ENCODE measurements around the gene GABRB2. TPM values are rescaled to one million over a fixed set of nuclear protein-coding genes. Genes with fewer than 3 reads are reported as not detected.

Gene GABRB2
- total and polyA plus RNA-seq, 2 experiments from 2014 or later: 0.11 to 0.94 TPM

DNA sequence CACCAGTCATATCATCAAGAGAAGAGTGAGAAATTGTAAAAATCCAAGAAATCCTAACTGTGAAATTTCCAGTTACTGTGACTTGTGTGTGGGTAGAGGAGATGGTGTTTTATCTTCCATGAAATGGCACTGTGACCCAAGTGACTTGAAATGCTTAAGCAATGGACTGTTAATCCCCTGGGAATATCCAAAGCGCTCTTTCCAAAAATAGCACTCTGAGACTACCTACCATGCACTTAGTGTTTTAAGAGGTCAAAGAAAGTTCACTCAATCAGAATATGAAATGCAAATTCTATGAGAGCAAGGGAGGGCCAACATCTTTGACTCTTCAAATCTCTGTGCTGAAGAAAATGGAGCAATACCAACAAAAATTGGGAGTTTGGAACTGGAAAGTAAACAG is 244.0 kb downstream of the GABRB2 start (continued):
- TF ChIP-seq, protein P1, sequence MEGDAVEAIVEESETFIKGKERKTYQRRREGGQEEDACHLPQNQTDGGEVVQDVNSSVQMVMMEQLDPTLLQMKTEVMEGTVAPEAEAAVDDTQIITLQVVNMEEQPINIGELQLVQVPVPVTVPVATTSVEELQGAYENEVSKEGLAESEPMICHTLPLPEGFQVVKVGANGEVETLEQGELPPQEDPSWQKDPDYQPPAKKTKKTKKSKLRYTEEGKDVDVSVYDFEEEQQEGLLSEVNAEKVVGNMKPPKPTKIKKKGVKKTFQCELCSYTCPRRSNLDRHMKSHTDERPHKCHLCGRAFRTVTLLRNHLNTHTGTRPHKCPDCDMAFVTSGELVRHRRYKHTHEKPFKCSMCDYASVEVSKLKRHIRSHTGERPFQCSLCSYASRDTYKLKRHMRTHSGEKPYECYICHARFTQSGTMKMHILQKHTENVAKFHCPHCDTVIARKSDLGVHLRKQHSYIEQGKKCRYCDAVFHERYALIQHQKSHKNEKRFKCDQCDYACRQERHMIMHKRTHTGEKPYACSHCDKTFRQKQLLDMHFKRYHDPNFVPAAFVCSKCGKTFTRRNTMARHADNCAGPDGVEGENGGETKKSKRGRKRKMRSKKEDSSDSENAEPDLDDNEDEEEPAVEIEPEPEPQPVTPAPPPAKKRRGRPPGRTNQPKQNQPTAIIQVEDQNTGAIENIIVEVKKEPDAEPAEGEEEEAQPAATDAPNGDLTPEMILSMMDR (conservative IDR thresholded peaks at IDR 0.05; ENCODE audit: low read depth in 2 of 2): no peak
- TF ChIP-seq EZH2 (IDR thresholded peaks at IDR 0.05; ENCODE audit: low read depth, unreplicated experiment) (no peak), ZNF331 (CRISPR knock-in tag; IDR thresholded peaks at IDR 0.05; ENCODE audit: low read depth) (no peak), JUNB (IDR thresholded peaks at IDR 0.05; ENCODE audit: unreplicated experiment) (no peak)

DNA sequence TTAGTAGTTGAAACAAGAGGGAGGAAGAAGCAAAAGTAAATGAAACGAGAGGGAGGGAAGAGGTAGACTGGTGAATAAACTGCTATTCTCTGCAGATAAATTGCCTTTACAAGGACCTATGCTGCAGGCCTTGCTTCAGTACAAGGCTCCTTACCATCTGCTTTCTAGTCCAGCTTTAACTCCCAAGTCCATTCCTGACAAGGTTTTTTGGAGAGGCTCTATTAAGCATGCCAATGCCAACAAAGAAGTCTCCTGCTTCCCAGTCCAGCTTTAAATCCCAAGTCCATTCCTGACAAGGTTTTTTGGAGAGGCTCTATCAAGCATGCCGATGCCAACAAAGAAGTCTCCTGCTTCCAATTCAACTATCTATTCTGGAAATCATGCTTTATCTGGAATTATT is 244.9 kb downstream of the GABRB2 start:
- no peaks in the 10 kb centered on the region for H3K27me3 Mint-ChIP-seq (ENCODE audit: insufficient read depth, low read depth, poor library complexity)
- Histone ChIP-seq H2AFZ (no peak overlapping the region), H3K27ac (ENCODE audit: low read depth) (no peak overlapping the region), H3K36me3 (ENCODE audit: insufficient read depth) (no peaks in the 10 kb centered on the region), H3K79me2 (replicated peaks; ENCODE audit: insufficient read depth) (no peaks in the 10 kb centered on the region), H3F3A (replicated peaks; ENCODE audit: low read depth) (no peaks in the 10 kb centered on the region), H4K20me1 (replicated peaks; ENCODE audit: insufficient read depth) (no peaks in the 10 kb centered on the region), H3K4me3 (no peak overlapping the region), H3K9me2 (ENCODE audit: insufficient read depth) (no peaks in the 10 kb centered on the region), H3K27me3 (ENCODE audit: insufficient read depth) (no peaks in the 10 kb centered on the region), H3K4me2 (no peak overlapping the region), H3K4me1 (ENCODE audit: insufficient read depth) (no peaks in the 10 kb centered on the region)
- no peak for ATAC-seq
- H3K27ac Mint-ChIP-seq: no peak overlapping the region
- H3K4me3 Mint-ChIP-seq: no peak overlapping the region
- H3K4me1 Mint-ChIP-seq: no peaks in the 10 kb centered on the region
- peaks cover 5% of the 10 kb centered on the region; the same call in 2 of the 3 replicates for H3K9me3 Mint-ChIP-seq
- no peaks in the 10 kb centered on the region; the same call in 2 of the 3 replicates for H3K36me3 Mint-ChIP-seq (ENCODE audit: low read depth)
- no peak for DNase-seq (ENCODE audit: low spot score)
- TF ChIP-seq ZNF114 (CRISPR knock-in tag; IDR thresholded peaks at IDR 0.05): no peak
- no peak for TF ChIP-seq ZNF331 (CRISPR knock-in tag; IDR thresholded peaks at IDR 0.05; ENCODE audit: low read depth)
- no peak for TF ChIP-seq NANOG (IDR thresholded peaks at IDR 0.05; ENCODE audit: borderline replicate concordance)
- TF ChIP-seq, protein P1 (conservative IDR thresholded peaks at IDR 0.05; ENCODE audit: low read depth in 2 of 2): no peak
- no peak for TF ChIP-seq EZH2phosphoT487 (IDR thresholded peaks at IDR 0.05; ENCODE audit: unreplicated experiment)

DNA sequence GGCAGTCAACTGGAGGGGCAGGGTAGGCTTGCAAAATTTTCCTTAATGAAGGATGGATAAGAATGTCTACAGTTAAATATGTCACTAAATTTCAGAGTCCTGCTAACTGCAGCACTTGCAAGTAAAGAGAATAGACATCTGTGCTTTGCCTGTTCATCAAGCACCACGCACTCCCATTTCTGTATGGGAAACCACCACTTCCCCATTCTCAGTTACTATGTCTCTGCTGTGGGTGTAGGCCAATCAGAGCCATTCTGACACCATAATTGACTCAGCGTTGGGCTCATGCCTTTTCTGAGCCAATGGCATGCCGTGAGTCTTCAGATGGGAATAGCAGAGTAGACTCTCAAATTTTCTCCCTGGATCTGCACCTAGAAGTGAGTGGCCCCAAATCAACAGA is 247.5 kb downstream of the GABRB2 start:
- H3K4me3 Mint-ChIP-seq: no peak overlapping the region
- H3K27ac Mint-ChIP-seq: no peak overlapping the region
- Histone ChIP-seq H3K4me1 (ENCODE audit: insufficient read depth) (no peaks in the 10 kb centered on the region), H3F3A (replicated peaks; ENCODE audit: low read depth) (no peaks in the 10 kb centered on the region), H3K27ac (ENCODE audit: low read depth) (no peak overlapping the region), H3K79me2 (replicated peaks; ENCODE audit: insufficient read depth) (no peaks in the 10 kb centered on the region), H4K20me1 (replicated peaks; ENCODE audit: insufficient read depth) (no peaks in the 10 kb centered on the region), H3K9me2 (ENCODE audit: insufficient read depth) (no peaks in the 10 kb centered on the region), H3K36me3 (ENCODE audit: insufficient read depth) (no peaks in the 10 kb centered on the region), H3K4me2 (no peak overlapping the region), H2AFZ (no peak overlapping the region), H3K4me3 (no peak overlapping the region), H3K27me3 (ENCODE audit: insufficient read depth) (no peaks in the 10 kb centered on the region)
- peaks cover 5% of the 10 kb centered on the region; the same call in 2 of the 3 replicates for H3K9me3 Mint-ChIP-seq
- H3K36me3 Mint-ChIP-seq (ENCODE audit: low read depth): no peaks in the 10 kb centered on the region; the same call in 2 of the 3 replicates
- ATAC-seq (no peak), DNase-seq (ENCODE audit: low spot score) (no peak)
- no peaks in the 10 kb centered on the region for H3K4me1 Mint-ChIP-seq
- H3K27me3 Mint-ChIP-seq (ENCODE audit: insufficient read depth, low read depth, poor library complexity): no peaks in the 10 kb centered on the region
- no peak for TF ChIP-seq ZNF331 (CRISPR knock-in tag; IDR thresholded peaks at IDR 0.05; ENCODE audit: low read depth)
- TF ChIP-seq, protein P2, sequence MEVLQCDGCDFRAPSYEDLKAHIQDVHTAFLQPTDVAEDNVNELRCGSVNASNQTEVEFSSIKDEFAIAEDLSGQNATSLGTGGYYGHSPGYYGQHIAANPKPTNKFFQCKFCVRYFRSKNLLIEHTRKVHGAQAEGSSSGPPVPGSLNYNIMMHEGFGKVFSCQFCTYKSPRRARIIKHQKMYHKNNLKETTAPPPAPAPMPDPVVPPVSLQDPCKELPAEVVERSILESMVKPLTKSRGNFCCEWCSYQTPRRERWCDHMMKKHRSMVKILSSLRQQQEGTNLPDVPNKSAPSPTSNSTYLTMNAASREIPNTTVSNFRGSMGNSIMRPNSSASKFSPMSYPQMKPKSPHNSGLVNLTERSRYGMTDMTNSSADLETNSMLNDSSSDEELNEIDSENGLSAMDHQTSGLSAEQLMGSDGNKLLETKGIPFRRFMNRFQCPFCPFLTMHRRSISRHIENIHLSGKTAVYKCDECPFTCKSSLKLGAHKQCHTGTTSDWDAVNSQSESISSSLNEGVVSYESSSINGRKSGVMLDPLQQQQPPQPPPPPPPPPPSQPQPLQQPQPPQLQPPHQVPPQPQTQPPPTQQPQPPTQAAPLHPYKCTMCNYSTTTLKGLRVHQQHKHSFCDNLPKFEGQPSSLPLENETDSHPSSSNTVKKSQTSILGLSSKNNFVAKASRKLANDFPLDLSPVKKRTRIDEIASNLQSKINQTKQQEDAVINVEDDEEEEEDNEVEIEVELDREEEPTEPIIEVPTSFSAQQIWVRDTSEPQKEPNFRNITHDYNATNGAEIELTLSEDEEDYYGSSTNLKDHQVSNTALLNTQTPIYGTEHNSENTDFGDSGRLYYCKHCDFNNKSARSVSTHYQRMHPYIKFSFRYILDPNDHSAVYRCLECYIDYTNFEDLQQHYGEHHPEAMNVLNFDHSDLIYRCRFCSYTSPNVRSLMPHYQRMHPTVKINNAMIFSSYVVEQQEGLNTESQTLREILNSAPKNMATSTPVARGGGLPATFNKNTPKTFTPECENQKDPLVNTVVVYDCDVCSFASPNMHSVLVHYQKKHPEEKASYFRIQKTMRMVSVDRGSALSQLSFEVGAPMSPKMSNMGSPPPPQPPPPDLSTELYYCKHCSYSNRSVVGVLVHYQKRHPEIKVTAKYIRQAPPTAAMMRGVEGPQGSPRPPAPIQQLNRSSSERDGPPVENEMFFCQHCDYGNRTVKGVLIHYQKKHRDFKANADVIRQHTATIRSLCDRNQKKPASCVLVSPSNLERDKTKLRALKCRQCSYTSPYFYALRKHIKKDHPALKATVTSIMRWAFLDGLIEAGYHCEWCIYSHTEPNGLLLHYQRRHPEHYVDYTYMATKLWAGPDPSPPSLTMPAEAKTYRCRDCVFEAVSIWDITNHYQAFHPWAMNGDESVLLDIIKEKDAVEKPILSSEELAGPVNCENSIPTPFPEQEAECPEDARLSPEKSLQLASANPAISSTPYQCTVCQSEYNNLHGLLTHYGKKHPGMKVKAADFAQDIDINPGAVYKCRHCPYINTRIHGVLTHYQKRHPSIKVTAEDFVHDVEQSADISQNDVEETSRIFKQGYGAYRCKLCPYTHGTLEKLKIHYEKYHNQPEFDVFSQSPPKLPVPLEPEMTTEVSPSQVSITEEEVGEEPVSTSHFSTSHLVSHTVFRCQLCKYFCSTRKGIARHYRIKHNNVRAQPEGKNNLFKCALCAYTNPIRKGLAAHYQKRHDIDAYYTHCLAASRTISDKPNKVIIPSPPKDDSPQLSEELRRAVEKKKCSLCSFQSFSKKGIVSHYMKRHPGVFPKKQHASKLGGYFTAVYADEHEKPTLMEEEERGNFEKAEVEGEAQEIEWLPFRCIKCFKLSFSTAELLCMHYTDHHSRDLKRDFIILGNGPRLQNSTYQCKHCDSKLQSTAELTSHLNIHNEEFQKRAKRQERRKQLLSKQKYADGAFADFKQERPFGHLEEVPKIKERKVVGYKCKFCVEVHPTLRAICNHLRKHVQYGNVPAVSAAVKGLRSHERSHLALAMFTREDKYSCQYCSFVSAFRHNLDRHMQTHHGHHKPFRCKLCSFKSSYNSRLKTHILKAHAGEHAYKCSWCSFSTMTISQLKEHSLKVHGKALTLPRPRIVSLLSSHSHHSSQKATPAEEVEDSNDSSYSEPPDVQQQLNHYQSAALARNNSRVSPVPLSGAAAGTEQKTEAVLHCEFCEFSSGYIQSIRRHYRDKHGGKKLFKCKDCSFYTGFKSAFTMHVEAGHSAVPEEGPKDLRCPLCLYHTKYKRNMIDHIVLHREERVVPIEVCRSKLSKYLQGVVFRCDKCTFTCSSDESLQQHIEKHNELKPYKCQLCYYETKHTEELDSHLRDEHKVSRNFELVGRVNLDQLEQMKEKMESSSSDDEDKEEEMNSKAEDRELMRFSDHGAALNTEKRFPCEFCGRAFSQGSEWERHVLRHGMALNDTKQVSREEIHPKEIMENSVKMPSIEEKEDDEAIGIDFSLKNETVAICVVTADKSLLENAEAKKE (CRISPR knock-in tag; IDR thresholded peaks at IDR 0.05): no peak
- TF ChIP-seq JUNB (IDR thresholded peaks at IDR 0.05; ENCODE audit: unreplicated experiment): no peak
- no peak for TF ChIP-seq CREB1 (CRISPR knock-in tag; IDR thresholded peaks at IDR 0.05; ENCODE audit: low read depth)
- TF ChIP-seq POLR2AphosphoS5 (IDR thresholded peaks at IDR 0.05; ENCODE audit: low read depth): no peak
- TF ChIP-seq EZH2 (IDR thresholded peaks at IDR 0.05; ENCODE audit: low read depth, unreplicated experiment): no peak
- no peak for TF ChIP-seq ZNF114 (CRISPR knock-in tag; IDR thresholded peaks at IDR 0.05)

Measured in GM23338 (cell line).